Measurements from ENCODE around the gene CR1. TPM values are rescaled to one million over a fixed set of nuclear protein-coding genes. Genes with fewer than 3 reads are reported as not detected.

Gene CR1
- total and polyA plus RNA-seq, 3 donors from 2014 or later = 0.47 to 3.1 (median 1.4) TPM

- Histone ChIP-seq H3K27me3 (no peaks in the 10 kb centered on the region), H3K36me3 (ENCODE audit: low read depth, missing control alignments) (no peaks in the 10 kb centered on the region), H3K4me1 (no peaks in the 10 kb centered on the region), H3K27ac (no peak overlapping the region), H3K9me3 (no peaks in the 10 kb centered on the region), H3K4me3 (no peak overlapping the region)
- TF ChIP-seq CTCF (IDR thresholded peaks at IDR 0.05) = no peak
- intact Hi-C loops (cut with DNase I; ENCODE audit: low total_unique reads) = no loop called here
- WGBS, 2 donors = 75 to 85% methylated on average over 3 of the region's 3 CpGs
- DNase-seq = no peak
Observed at GRCh38 chr1:207500306-207500705, 4.3 kb downstream of the CR1 start.

GRCh38 chr1:207501071-207501470 is 5.1 kb downstream of the CR1 start:
- TF ChIP-seq CTCF (IDR thresholded peaks at IDR 0.05) = no peak
- TF ChIP-seq POLR2A (IDR thresholded peaks at IDR 0.05) = no peak
- H3K4me3 ChIP-seq = no peak overlapping the region
- H3K9me3 ChIP-seq = no peaks in the 10 kb centered on the region
- H3K36me3 ChIP-seq (ENCODE audit: low read depth, missing control alignments) = no peaks in the 10 kb centered on the region
- WGBS, 2 donors = 69 to 72% methylated on average over 5 of the region's 5 CpGs
- intact Hi-C loops (cut with DNase I; ENCODE audit: low total_unique reads) = no loop called here
- DNase-seq = no peak
- no peak overlapping the region for H3K27ac ChIP-seq
- H3K27me3 ChIP-seq = no peaks in the 10 kb centered on the region
- no peaks in the 10 kb centered on the region for H3K4me1 ChIP-seq

- TF ChIP-seq CTCF (IDR thresholded peaks at IDR 0.05) (no peak), POLR2A (IDR thresholded peaks at IDR 0.05) (no peak)
- Histone ChIP-seq H3K4me1 (no peaks in the 10 kb centered on the region), H3K27me3 (no peaks in the 10 kb centered on the region), H3K27ac (no peak overlapping the region), H3K4me3 (no peak overlapping the region), H3K9me3 (no peaks in the 10 kb centered on the region), H3K36me3 (ENCODE audit: low read depth, missing control alignments) (no peaks in the 10 kb centered on the region)
- no peak for DNase-seq
- intact Hi-C loops (cut with DNase I; ENCODE audit: low total_unique reads) = no loop called here
- WGBS, 2 donors = 72 to 73% methylated on average over 7 of the region's 7 CpGs
Observed at GRCh38 chr1:207502726-207503125, 6.8 kb downstream of the CR1 start.

- H3K4me3 ChIP-seq = no peak overlapping the region
- H3K27ac ChIP-seq = no peak overlapping the region
- no peaks in the 10 kb centered on the region for H3K27me3 ChIP-seq
- H3K4me1 ChIP-seq = no peaks in the 10 kb centered on the region
- TF ChIP-seq POLR2A (IDR thresholded peaks at IDR 0.05) (no peak), CTCF (IDR thresholded peaks at IDR 0.05) (no peak)
- WGBS, 2 donors = 88 to 89% methylated on average over 3 of the region's 3 CpGs
- DNase-seq = no peak
- intact Hi-C loops (cut with DNase I; ENCODE audit: low total_unique reads) = no loop called here
- H3K9me3 ChIP-seq = no peaks in the 10 kb centered on the region
- no peaks in the 10 kb centered on the region for H3K36me3 ChIP-seq (ENCODE audit: low read depth, missing control alignments)
Observed at GRCh38 chr1:207503950-207504349, 8.0 kb downstream of the CR1 start.

GRCh38 chr1:207504438-207504837 is 8.5 kb downstream of the CR1 start:
- Histone ChIP-seq H3K4me3 (no peak overlapping the region), H3K27ac (no peak overlapping the region), H3K36me3 (ENCODE audit: low read depth, missing control alignments) (no peaks in the 10 kb centered on the region), H3K27me3 (no peaks in the 10 kb centered on the region), H3K4me1 (no peaks in the 10 kb centered on the region), H3K9me3 (no peaks in the 10 kb centered on the region)
- intact Hi-C loops (cut with DNase I; ENCODE audit: low total_unique reads) = no loop called here
- no peak for TF ChIP-seq POLR2A (IDR thresholded peaks at IDR 0.05)
- TF ChIP-seq CTCF (IDR thresholded peaks at IDR 0.05) = no peak
- no peak for DNase-seq

Data from testis (tissue), 3 donors.